Heart left ventricle (tissue), 13 donors: ENCODE data around the gene MROH2B.

Source experiments
- CTCF ChIP-seq, 12 donors: fragments of 200-600 bp; sonication (generic) in 4 of 12; IDR thresholded peaks; one replicate each; pipeline versions ENCODE4 v1.5.0 to v1.8.0; 2018 to 2022; ENCODE audit warnings: antibody characterized with exemption in 12 of 12, mild to moderate bottlenecking in 5 of 12
- POLR2A ChIP-seq, 2 donors: fragments of 450-650 bp; IDR thresholded peaks; one replicate each; pipeline ENCODE4 v1.6.1; 2017; ENCODE audit warnings: antibody characterized with exemption in 2 of 2, mild to moderate bottlenecking in 2 of 2, moderate library complexity in 2 of 2
- donor health status: ischemic (EF 13 %, LVEDD 7.1; RV severe dilation, severe dysfunction).
- donor health status: DM: no; HTN: yes; CAD: no.
- donor health status: DM: no; HTN: no; CAD: no.
- donor health status: ischemic (EF 25% LVEDD 6.9; RV normal size, moderate dysfunction).
- donor health status: ischemic (EF 25% LVEDD 5.7; RV mildly dilated, moderate dysfunction).
- donor health status: ischemic (EF 35%, LVEDD 5.7; RV mildly dilated, moderate dysfunction).
- donor health status: nonischemic (EF 11% LVEDD 7.7; RV severe dilation, severe dysfunction).
- donor health status: DM: yes; HTN: yes; CAD: no.
- donor health status: PGD.
- donor health status: ischemic (EF 29% LVEDD 5.4; RV normal size, mild dysfunction).
- donor health status: nonischemic (EF 23%, LVEDD 6.1; RV moderate dilation, normal function).

GRCh38 chr5:40976041-40976440, 95.1 kb downstream of the MROH2B start:
- TF ChIP-seq CTCF (IDR thresholded peaks at IDR 0.05) (no peak), POLR2A (IDR thresholded peaks at IDR 0.05) (no peak)
